ENCODE data around the gene KCNJ6. TPM values are rescaled to one million over a fixed set of nuclear protein-coding genes. Genes with fewer than 3 reads are reported as not detected.
A peak's percentile ranks its signal among the peaks of the same experiment; 100 is the strongest.

The KCNJ6 gene
- total and polyA plus RNA-seq, 8 donors: 0.03 to 0.28 (median 0.17) TPM

DNA sequence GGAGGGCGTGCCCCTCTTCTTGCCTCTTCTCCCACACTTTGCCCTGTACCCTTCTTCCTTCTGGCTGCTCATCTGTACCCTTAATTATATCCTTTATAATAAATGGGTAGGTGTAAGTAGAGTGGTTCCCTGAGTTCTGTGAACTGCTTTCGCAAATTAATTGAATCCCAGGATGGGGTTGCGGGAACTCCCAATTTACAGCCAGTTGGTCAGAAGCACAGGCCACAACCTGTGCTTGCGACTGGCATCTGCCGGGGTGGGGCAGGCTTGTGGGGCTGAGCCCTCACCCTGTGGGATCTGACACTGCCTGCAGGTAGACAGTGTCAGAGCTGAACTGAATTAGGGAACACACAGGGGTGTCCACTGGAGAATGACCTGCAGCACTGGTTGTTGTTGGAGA is 244.9 kb downstream of the KCNJ6 start:
- TF ChIP-seq, protein P1, sequence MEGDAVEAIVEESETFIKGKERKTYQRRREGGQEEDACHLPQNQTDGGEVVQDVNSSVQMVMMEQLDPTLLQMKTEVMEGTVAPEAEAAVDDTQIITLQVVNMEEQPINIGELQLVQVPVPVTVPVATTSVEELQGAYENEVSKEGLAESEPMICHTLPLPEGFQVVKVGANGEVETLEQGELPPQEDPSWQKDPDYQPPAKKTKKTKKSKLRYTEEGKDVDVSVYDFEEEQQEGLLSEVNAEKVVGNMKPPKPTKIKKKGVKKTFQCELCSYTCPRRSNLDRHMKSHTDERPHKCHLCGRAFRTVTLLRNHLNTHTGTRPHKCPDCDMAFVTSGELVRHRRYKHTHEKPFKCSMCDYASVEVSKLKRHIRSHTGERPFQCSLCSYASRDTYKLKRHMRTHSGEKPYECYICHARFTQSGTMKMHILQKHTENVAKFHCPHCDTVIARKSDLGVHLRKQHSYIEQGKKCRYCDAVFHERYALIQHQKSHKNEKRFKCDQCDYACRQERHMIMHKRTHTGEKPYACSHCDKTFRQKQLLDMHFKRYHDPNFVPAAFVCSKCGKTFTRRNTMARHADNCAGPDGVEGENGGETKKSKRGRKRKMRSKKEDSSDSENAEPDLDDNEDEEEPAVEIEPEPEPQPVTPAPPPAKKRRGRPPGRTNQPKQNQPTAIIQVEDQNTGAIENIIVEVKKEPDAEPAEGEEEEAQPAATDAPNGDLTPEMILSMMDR (IDR thresholded peaks at IDR 0.05): no peak
- H3K9me3 ChIP-seq: no peaks in the 10 kb centered on the region

DNA sequence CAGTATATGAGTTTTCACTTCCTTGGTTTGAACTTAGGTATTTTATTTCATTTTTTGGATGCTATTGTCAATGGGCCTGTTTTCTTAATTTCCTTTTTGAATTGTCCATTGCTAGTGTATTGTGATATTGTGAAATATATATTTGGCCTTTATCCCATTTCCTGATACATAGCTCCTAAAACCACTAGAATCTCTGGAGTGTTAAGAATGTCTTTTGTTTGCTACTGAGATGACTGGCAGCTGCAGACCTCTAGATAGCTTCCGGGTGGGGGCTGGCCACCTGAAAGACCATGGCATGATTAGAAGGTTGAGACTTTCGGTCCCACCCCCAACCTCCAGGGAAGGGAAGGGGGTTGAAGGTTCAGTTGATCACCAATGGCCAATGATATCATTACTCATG is 245.4 kb downstream of the KCNJ6 start:
- no peaks in the 10 kb centered on the region for H3K36me3 ChIP-seq
- no peak overlapping the region for H3K27ac ChIP-seq
- DNase-seq: peak in 1 of 4 donors; percentile 49
- H3K9me3 ChIP-seq: no peaks in the 10 kb centered on the region
- TF ChIP-seq, protein P1 (IDR thresholded peaks at IDR 0.05): no peak
- peaks cover 0 to 12% of the 10 kb centered on the region in 2 donors for H3K27me3 ChIP-seq
- H3K4me3 ChIP-seq: no peak overlapping the region
- intact Hi-C loops (cut with DNase I): no loop called here
- ATAC-seq: peak; percentile 58
- peaks cover 3 to 19% of the 10 kb centered on the region in 2 donors for H3K4me1 ChIP-seq

More for the DNA sequence above, 244.9 kb downstream of the KCNJ6 start:
- peak in 1 of 4 donors; percentile 37 for DNase-seq
- Histone ChIP-seq H3K4me3 (no peak overlapping the region), H3K27me3 (peaks cover 0 to 12% of the 10 kb centered on the region in 2 donors), H3K27ac (no peak overlapping the region), H3K4me1 (peaks cover 3 to 19% of the 10 kb centered on the region in 2 donors), H3K36me3 (no peaks in the 10 kb centered on the region)
- ATAC-seq: no peak
- intact Hi-C loops (cut with DNase I): no loop called here

DNA sequence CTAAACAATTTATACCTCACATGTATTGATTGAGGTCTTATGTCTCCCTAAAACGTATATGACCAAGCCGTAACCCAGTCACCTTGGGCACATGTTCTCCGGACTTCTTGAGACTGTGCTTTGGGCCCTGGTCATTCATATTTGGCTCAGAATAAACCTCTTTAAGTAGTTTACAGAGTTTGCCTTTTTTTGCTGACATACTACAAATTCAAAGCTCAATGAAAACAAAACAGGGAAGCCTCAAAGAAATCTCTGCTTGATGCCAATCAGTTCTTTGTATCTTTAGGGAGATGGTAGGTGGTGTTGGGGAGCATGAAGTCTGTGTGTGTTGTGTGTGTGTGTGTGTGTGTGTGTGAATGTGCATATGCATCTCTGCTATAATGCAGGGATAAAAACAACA is 247.0 kb downstream of the KCNJ6 start:
- DNase-seq (no peak), ATAC-seq (no peak)
- H3K4me1 ChIP-seq: peaks cover 3 to 10% of the 10 kb centered on the region in 2 donors
- intact Hi-C loops (cut with DNase I): no loop called here
- H3K9me3 ChIP-seq: no peaks in the 10 kb centered on the region
- H3K36me3 ChIP-seq: no peaks in the 10 kb centered on the region
- H3K4me3 ChIP-seq: no peak overlapping the region
- peaks cover 0 to 4% of the 10 kb centered on the region in 2 donors for H3K27me3 ChIP-seq
- TF ChIP-seq, protein P1 (IDR thresholded peaks at IDR 0.05): no peak
- no peak overlapping the region for H3K27ac ChIP-seq

DNA sequence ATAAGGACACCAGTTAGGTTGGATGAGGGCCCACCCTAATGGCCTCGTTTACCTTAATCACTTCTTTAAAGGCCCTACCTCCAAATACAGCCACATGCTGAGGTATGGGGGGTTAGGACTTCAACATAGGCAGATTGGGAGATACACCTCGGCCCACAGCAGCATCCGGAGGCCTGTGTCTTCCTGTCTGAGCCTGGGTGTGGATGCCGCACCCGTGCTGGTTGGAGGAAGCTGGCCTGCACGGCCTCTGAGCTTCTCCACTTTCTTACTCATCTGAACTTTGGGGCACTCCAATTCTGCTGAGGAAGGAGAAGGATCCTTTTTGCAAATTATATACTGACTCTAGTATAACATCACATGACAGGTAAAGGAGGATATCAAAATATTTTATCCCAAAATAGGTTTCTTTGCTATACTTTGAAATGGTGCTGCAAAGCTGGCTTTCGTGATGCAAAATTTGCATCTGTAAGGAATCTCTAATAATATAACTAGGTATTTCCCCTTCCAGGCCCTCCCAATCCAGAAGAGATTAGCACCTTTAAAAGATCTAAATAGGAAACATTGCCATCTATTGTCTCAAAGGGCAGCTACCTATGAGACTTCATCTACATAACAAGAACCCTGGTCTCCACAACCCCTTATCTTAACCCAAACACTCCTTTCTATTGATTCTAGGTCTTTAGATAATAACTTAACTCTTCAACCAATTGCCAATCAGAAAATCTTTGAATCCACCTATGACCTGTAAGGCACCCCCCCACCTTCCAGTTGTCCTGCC is 247.6 kb downstream of the KCNJ6 start:
- intact Hi-C loops (cut with DNase I): no loop called here
- ATAC-seq: no peak
- no peak overlapping the region for H3K27ac ChIP-seq

DNA sequence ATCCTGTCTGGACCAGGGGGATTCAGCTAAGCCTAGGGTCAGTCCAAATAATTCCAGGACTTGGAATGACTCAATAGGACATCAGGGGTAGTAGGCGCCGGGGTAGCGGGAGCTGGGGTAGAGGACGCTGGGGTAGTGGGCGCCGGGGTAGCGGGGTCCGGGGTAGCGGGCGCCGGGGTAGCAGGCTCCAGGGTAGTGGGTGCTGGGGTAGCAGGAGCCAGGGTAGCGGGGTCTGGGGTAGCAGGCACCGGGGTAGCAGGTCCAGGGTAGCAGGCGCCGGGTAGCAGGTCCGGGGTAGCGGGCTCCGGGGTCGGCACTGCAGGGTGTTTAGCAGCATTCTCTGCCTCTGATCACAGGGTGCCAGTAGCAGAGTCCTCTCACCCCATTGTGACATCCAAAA is 248.9 kb downstream of the KCNJ6 start:
- peaks cover 3 to 10% of the 10 kb centered on the region in 2 donors for H3K4me1 ChIP-seq
- H3K27ac ChIP-seq: no peak overlapping the region
- TF ChIP-seq, protein P1 (IDR thresholded peaks at IDR 0.05): no peak
- no peak overlapping the region for H3K4me3 ChIP-seq
- DNase-seq: no peak
- no peak for ATAC-seq
- H3K36me3 ChIP-seq: no peaks in the 10 kb centered on the region
- no peaks in the 10 kb centered on the region for H3K27me3 ChIP-seq
- intact Hi-C loops (cut with DNase I): no loop called here
- H3K9me3 ChIP-seq: no peaks in the 10 kb centered on the region

More for the DNA sequence above, 247.6 kb downstream of the KCNJ6 start:
- TF ChIP-seq, protein P1 (IDR thresholded peaks at IDR 0.05): no peak
- no peaks in the 10 kb centered on the region for H3K36me3 ChIP-seq
- H3K9me3 ChIP-seq: no peaks in the 10 kb centered on the region
- no peak overlapping the region for H3K4me3 ChIP-seq
- peaks cover 3 to 10% of the 10 kb centered on the region in 2 donors for H3K4me1 ChIP-seq
- H3K27me3 ChIP-seq: no peaks in the 10 kb centered on the region
- DNase-seq: no peak
